ENCODE results near the gene ETAA1.

Gene ETAA1

GRCh38 chr2:67437114-67437513, 40.0 kb downstream of the ETAA1 start:
- 86% methylated on average over 1 of the region's 1 CpG; no CpG with 5 or more reads in 1 of the 2 experiments for WGBS, 2 experiments (ENCODE audit: insufficient coverage in 2 of 2)

GRCh38 chr2:67438337-67438736, 41.2 kb downstream of the ETAA1 start:
- Histone ChIP-seq H3K4me1 (ENCODE audit: control insufficient read depth, insufficient read depth, low read length, poor library complexity, severe bottlenecking) (no peaks in the 10 kb centered on the region), H3K4me3 (ENCODE audit: extremely low read depth, insufficient read depth, low read length, poor library complexity, severe bottlenecking) (no peak overlapping the region), H3K27ac (ENCODE audit: low read depth, low read length, severe bottlenecking) (no peak overlapping the region), H3K36me3 (ENCODE audit: control insufficient read depth, insufficient read depth, low read length) (no peaks in the 10 kb centered on the region), H3K9me3 (ENCODE audit: control insufficient read depth, low read length) (no peaks in the 10 kb centered on the region)
- 88% methylated on average over 2 of the region's 2 CpGs; no CpG with 5 or more reads in 1 of the 2 experiments for WGBS, 2 experiments (ENCODE audit: insufficient coverage in 2 of 2)

More at GRCh38 chr2:67437114-67437513, 40.0 kb downstream of the ETAA1 start:
- Histone ChIP-seq H3K4me1 (ENCODE audit: control insufficient read depth, insufficient read depth, low read length, poor library complexity, severe bottlenecking) (no peaks in the 10 kb centered on the region), H3K9me3 (ENCODE audit: control insufficient read depth, low read length) (no peaks in the 10 kb centered on the region), H3K36me3 (ENCODE audit: control insufficient read depth, insufficient read depth, low read length) (no peaks in the 10 kb centered on the region), H3K27ac (ENCODE audit: low read depth, low read length, severe bottlenecking) (no peak overlapping the region), H3K4me3 (ENCODE audit: extremely low read depth, insufficient read depth, low read length, poor library complexity, severe bottlenecking) (no peak overlapping the region)

- Histone ChIP-seq H3K4me1 (ENCODE audit: control insufficient read depth, insufficient read depth, low read length, poor library complexity, severe bottlenecking) (no peaks in the 10 kb centered on the region), H3K36me3 (ENCODE audit: control insufficient read depth, insufficient read depth, low read length) (no peaks in the 10 kb centered on the region), H3K4me3 (ENCODE audit: extremely low read depth, insufficient read depth, low read length, poor library complexity, severe bottlenecking) (no peak overlapping the region), H3K27ac (ENCODE audit: low read depth, low read length, severe bottlenecking) (no peak overlapping the region), H3K9me3 (ENCODE audit: control insufficient read depth, low read length) (no peaks in the 10 kb centered on the region)
- WGBS, 2 experiments (ENCODE audit: insufficient coverage in 2 of 2) = 86 to 100% methylated on average over 1 of the region's 5 CpGs
These were observed 48.6 kb downstream of the ETAA1 start for GRCh38 chr2:67445652-67446268.

- Histone ChIP-seq H3K9me3 (ENCODE audit: control insufficient read depth, low read length) (no peaks in the 10 kb centered on the region), H3K4me1 (ENCODE audit: control insufficient read depth, insufficient read depth, low read length, poor library complexity, severe bottlenecking) (no peaks in the 10 kb centered on the region), H3K36me3 (ENCODE audit: control insufficient read depth, insufficient read depth, low read length) (no peaks in the 10 kb centered on the region), H3K4me3 (ENCODE audit: extremely low read depth, insufficient read depth, low read length, poor library complexity, severe bottlenecking) (no peak overlapping the region), H3K27ac (ENCODE audit: low read depth, low read length, severe bottlenecking) (no peak overlapping the region)
- WGBS, 2 experiments (ENCODE audit: insufficient coverage in 2 of 2) = 71 to 91% methylated on average over 1 of the region's 2 CpGs
These were observed 49.4 kb downstream of the ETAA1 start for GRCh38 chr2:67446491-67446911.

- Histone ChIP-seq H3K4me1 (ENCODE audit: control insufficient read depth, insufficient read depth, low read length, poor library complexity, severe bottlenecking) (peaks cover 3% of the 10 kb centered on the region), H3K27ac (ENCODE audit: low read depth, low read length, severe bottlenecking) (no peak overlapping the region), H3K4me3 (ENCODE audit: extremely low read depth, insufficient read depth, low read length, poor library complexity, severe bottlenecking) (no peak overlapping the region), H3K36me3 (ENCODE audit: control insufficient read depth, insufficient read depth, low read length) (no peaks in the 10 kb centered on the region), H3K9me3 (ENCODE audit: control insufficient read depth, low read length) (no peaks in the 10 kb centered on the region)
- no CpG with 5 or more reads among the region's 1 CpG for WGBS, 2 experiments (ENCODE audit: insufficient coverage in 2 of 2)
These were observed 51.5 kb downstream of the ETAA1 start for GRCh38 chr2:67448648-67449047.

- no peaks in the 10 kb centered on the region for H3K36me3 ChIP-seq (ENCODE audit: control insufficient read depth, insufficient read depth, low read length)
- H3K4me1 ChIP-seq (ENCODE audit: control insufficient read depth, insufficient read depth, low read length, poor library complexity, severe bottlenecking) = peaks cover 3% of the 10 kb centered on the region
- H3K4me3 ChIP-seq (ENCODE audit: extremely low read depth, insufficient read depth, low read length, poor library complexity, severe bottlenecking) = no peak overlapping the region
- 0 to 100% methylated on average over 1 to 2 of the region's 7 CpGs for WGBS, 2 experiments (ENCODE audit: insufficient coverage in 2 of 2)
- no peak overlapping the region for H3K27ac ChIP-seq (ENCODE audit: low read depth, low read length, severe bottlenecking)
- no peaks in the 10 kb centered on the region for H3K9me3 ChIP-seq (ENCODE audit: control insufficient read depth, low read length)
These were observed 54.1 kb downstream of the ETAA1 start for GRCh38 chr2:67451086-67451832.

- Histone ChIP-seq H3K9me3 (ENCODE audit: control insufficient read depth, low read length) (no peaks in the 10 kb centered on the region), H3K27ac (ENCODE audit: low read depth, low read length, severe bottlenecking) (no peak overlapping the region), H3K4me1 (ENCODE audit: control insufficient read depth, insufficient read depth, low read length, poor library complexity, severe bottlenecking) (peaks cover 3% of the 10 kb centered on the region), H3K4me3 (ENCODE audit: extremely low read depth, insufficient read depth, low read length, poor library complexity, severe bottlenecking) (no peak overlapping the region), H3K36me3 (ENCODE audit: control insufficient read depth, insufficient read depth, low read length) (no peaks in the 10 kb centered on the region)
- WGBS, 2 experiments (ENCODE audit: insufficient coverage in 2 of 2) = no CpG with 5 or more reads among the region's 1 CpG
These were observed 56.2 kb downstream of the ETAA1 start for GRCh38 chr2:67453310-67453709.

GRCh38 chr2:67455219-67456142, 58.3 kb downstream of the ETAA1 start:
- no peak overlapping the region for H3K27ac ChIP-seq (ENCODE audit: low read depth, low read length, severe bottlenecking)
- 93 to 100% methylated on average over 3 to 4 of the region's 4 CpGs for WGBS, 2 experiments (ENCODE audit: insufficient coverage in 2 of 2)

GRCh38 chr2:67456428-67456827, 59.3 kb downstream of the ETAA1 start:
- peaks cover 3% of the 10 kb centered on the region for H3K4me1 ChIP-seq (ENCODE audit: control insufficient read depth, insufficient read depth, low read length, poor library complexity, severe bottlenecking)
- no peak overlapping the region for H3K27ac ChIP-seq (ENCODE audit: low read depth, low read length, severe bottlenecking)
- H3K36me3 ChIP-seq (ENCODE audit: control insufficient read depth, insufficient read depth, low read length) = no peaks in the 10 kb centered on the region
- no peaks in the 10 kb centered on the region for H3K9me3 ChIP-seq (ENCODE audit: control insufficient read depth, low read length)
- WGBS, 2 experiments (ENCODE audit: insufficient coverage in 2 of 2) = no CpG with 5 or more reads among the region's 2 CpGs
- H3K4me3 ChIP-seq (ENCODE audit: extremely low read depth, insufficient read depth, low read length, poor library complexity, severe bottlenecking) = no peak overlapping the region

More at GRCh38 chr2:67455219-67456142, 58.3 kb downstream of the ETAA1 start:
- Histone ChIP-seq H3K36me3 (ENCODE audit: control insufficient read depth, insufficient read depth, low read length) (no peaks in the 10 kb centered on the region), H3K4me1 (ENCODE audit: control insufficient read depth, insufficient read depth, low read length, poor library complexity, severe bottlenecking) (peaks cover 3% of the 10 kb centered on the region), H3K4me3 (ENCODE audit: extremely low read depth, insufficient read depth, low read length, poor library complexity, severe bottlenecking) (no peak overlapping the region), H3K9me3 (ENCODE audit: control insufficient read depth, low read length) (no peaks in the 10 kb centered on the region)

GRCh38 chr2:67457699-67458098, 60.6 kb downstream of the ETAA1 start:
- 93% methylated on average over 3 of the region's 4 CpGs; no CpG with 5 or more reads in 1 of the 2 experiments for WGBS, 2 experiments (ENCODE audit: insufficient coverage in 2 of 2)
- H3K4me3 ChIP-seq (ENCODE audit: extremely low read depth, insufficient read depth, low read length, poor library complexity, severe bottlenecking) = no peak overlapping the region
- peaks cover 3% of the 10 kb centered on the region for H3K4me1 ChIP-seq (ENCODE audit: control insufficient read depth, insufficient read depth, low read length, poor library complexity, severe bottlenecking)
- no peaks in the 10 kb centered on the region for H3K36me3 ChIP-seq (ENCODE audit: control insufficient read depth, insufficient read depth, low read length)
- H3K27ac ChIP-seq (ENCODE audit: low read depth, low read length, severe bottlenecking) = no peak overlapping the region
- H3K9me3 ChIP-seq (ENCODE audit: control insufficient read depth, low read length) = no peaks in the 10 kb centered on the region

Measured in mesodermal cell (in vitro differentiated cells).